Left ventricle myocardium inferior (tissue), 1 donor: Measurements from ENCODE around the gene CEACAM16. TPM values are rescaled to one million over a fixed set of nuclear protein-coding genes. Genes with fewer than 3 reads are reported as not detected.

Source experiments
- DNase-seq: peaks from one replicate; pipeline ENCODE4 v3.0.0-alpha.2; 2020
- H3K27ac ChIP-seq: fragments of 200-600 bp; replicated peaks from 2 replicates; pipeline ENCODE4 v1.8.0; 2021
- H3K27me3 ChIP-seq: fragments of 200-600 bp; 2 replicates; pipeline ENCODE4 v1.8.0; 2021; ENCODE audit warnings: low read depth
- H3K36me3 ChIP-seq: fragments of 200-600 bp; 2 replicates; pipeline ENCODE4 v1.8.0; 2021
- H3K4me1 ChIP-seq: fragments of 200-600 bp; 2 replicates; pipeline ENCODE4 v1.8.0; 2021
- H3K4me3 ChIP-seq: fragments of 200-600 bp; 2 replicates; pipeline ENCODE4 v1.8.0; 2021; ENCODE audit warnings: mild to moderate bottlenecking, moderate library complexity
- H3K9me3 ChIP-seq: fragments of 200-600 bp; replicated peaks from 2 replicates; pipeline ENCODE4 v1.8.0; 2021
- intact Hi-C: fragments of 100-400 bp; cut with micrococcal nuclease; formaldehyde crosslinking; loops from one replicate; pipeline ENCODE4 v1.11.0; 2022
- total RNA-seq: library from RNA; stranded (reverse); fragmentation: NEBNext Ultra II Directional; extraction: Animal tissue kit (Norgen Biotek cat#: 25700); gene quantifications from one replicate; pipeline ENCODE4 v1.2.1, GENCODE V29; 2021
- TF ChIP-seq, protein P1 (sequence below): fragments of 200-600 bp; IDR thresholded peaks from 2 replicates; pipeline ENCODE4 v1.8.0; 2021; ENCODE audit warnings: antibody characterized with exemption, mild to moderate bottlenecking, borderline replicate concordance
- donor health status: DM: no; HTN: yes; CAD: no; lungs with severe emphysema.

The CEACAM16 gene
- total RNA-seq, 1 donor from 2014 or later: not detected

DNA sequence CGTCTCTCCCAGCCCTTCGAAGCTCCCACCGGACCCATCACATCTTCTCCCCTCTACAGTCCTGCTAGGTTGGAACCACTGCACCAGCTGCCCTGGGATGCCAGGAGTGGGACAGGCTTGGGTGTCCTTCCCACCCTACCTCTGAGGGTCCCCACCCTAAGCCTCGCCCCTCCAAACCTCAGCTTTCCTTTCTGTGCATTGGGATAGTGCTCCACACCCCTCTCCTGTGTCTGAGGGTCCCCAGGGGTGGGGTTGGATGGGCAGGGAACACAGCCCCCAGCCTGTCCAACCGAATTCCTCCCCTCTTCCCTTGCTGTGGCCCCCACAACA lies 47.6 kb downstream of the CEACAM16 start:
- TF ChIP-seq, protein P1, sequence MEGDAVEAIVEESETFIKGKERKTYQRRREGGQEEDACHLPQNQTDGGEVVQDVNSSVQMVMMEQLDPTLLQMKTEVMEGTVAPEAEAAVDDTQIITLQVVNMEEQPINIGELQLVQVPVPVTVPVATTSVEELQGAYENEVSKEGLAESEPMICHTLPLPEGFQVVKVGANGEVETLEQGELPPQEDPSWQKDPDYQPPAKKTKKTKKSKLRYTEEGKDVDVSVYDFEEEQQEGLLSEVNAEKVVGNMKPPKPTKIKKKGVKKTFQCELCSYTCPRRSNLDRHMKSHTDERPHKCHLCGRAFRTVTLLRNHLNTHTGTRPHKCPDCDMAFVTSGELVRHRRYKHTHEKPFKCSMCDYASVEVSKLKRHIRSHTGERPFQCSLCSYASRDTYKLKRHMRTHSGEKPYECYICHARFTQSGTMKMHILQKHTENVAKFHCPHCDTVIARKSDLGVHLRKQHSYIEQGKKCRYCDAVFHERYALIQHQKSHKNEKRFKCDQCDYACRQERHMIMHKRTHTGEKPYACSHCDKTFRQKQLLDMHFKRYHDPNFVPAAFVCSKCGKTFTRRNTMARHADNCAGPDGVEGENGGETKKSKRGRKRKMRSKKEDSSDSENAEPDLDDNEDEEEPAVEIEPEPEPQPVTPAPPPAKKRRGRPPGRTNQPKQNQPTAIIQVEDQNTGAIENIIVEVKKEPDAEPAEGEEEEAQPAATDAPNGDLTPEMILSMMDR: no peak
- H3K27ac ChIP-seq: peak overlapping the region; percentile 98
- H3K27me3 ChIP-seq: no peaks in the 10 kb centered on the region
- intact Hi-C loops: no loop called here
- H3K4me3 ChIP-seq: peak overlapping the region; percentile 73
- H3K4me1 ChIP-seq: peaks cover 90% of the 10 kb centered on the region
- DNase-seq: no peak
- H3K9me3 ChIP-seq: no peaks in the 10 kb centered on the region
- H3K36me3 ChIP-seq: peaks cover 17% of the 10 kb centered on the region

DNA sequence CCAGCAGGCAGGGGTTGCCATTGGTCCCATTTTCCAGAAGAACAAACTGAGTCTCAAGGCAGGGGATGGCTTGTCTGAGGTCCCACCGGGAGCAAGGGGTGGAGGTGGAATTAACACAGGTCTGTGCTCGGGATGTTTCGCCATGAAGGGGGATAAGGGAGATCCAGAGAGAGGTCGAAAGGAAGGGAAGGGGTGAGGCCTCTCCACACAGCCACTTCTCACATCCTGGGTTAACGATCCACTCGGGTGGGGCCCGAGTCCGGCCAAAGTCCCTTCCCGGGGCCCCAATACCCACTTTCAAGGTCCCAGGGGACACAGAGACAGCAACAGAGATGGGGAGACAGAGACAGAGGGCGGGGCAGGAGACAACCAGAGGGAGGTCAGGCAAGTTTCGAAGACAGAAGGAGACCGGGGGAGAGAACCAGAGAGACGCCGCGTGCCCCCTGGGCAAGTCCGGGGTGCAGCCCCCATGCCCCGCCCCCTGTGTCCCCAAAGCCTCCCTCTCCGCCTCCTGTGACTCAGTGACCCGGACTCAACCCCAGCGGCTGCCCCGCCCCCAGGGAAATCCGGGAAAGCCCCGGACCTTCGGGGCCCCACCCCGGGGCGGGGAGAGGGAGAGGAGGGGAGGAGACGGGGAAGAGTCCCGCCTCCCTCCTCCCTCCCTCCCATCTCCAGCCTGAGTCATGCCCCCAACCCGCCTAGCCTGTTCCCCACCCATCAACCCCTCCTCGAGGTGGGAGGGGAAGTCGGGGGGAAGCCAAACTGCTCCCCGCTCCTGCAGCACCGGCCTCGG lies 48.2 kb downstream of the CEACAM16 start:
- H3K36me3 ChIP-seq: peaks cover 23% of the 10 kb centered on the region
- H3K9me3 ChIP-seq: no peaks in the 10 kb centered on the region
- H3K27ac ChIP-seq: peak overlapping the region; percentile 98
- H3K27me3 ChIP-seq: no peaks in the 10 kb centered on the region
- TF ChIP-seq, protein P1: no peak
- intact Hi-C loops: no loop called here
- H3K4me1 ChIP-seq: peaks cover 92% of the 10 kb centered on the region
- peak overlapping the region; percentile 73 for H3K4me3 ChIP-seq
- DNase-seq: peak; percentile 94

- Histone ChIP-seq H3K4me1 (peaks cover 92% of the 10 kb centered on the region), H3K4me3 (peak overlapping the region; percentile 73), H3K36me3 (peaks cover 30% of the 10 kb centered on the region), H3K27me3 (no peaks in the 10 kb centered on the region), H3K9me3 (no peaks in the 10 kb centered on the region), H3K27ac (peak overlapping the region; percentile 98)
- intact Hi-C loops: no loop called here
- DNase-seq: peak; percentile 73
- TF ChIP-seq, protein P1: no peak
These were observed 48.9 kb downstream of the CEACAM16 start for GRCh38 chr19:44747739-44748425.

DNA sequence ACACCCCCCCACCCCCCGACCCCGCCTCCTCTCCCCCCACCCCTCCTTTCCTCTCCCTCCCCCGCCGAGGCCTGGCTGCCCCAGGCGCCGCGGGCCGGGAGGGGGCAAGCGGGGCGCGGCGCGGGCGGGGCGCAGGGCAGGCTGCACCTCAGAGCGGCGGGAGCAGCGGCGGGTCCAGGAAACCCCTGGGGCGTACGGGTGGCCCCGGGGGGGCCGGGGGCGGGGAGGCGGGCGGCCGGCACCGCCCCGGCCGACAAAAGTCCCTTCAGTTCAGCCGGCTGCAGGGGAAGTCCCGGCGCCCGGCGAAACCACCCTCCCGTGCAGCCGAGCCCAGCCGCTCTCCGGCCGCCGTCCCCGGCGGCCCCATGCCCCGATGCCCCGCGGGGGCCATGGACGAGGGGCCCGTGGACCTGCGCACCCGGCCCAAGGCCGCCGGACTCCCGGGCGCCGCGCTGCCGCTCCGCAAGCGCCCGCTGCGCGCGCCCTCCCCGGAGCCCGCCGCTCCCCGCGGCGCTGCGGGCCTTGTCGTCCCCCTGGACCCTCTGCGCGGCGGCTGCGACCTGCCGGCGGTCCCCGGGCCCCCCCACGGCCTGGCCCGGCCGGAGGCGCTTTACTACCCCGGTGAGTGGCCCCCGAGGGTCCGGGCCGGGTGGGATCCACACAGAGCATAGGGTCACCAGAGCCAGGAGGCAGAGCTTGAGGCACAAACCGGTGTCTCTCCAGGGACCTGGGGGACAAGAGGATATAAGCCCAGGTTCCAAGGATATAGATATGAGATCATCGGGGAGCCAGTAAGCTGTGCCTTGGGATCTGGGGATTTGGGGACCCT lies 49.7 kb downstream of the CEACAM16 start, which contains the start of gene BCL3:
BCL3 (plus strand) TSS at position 283 of the 829 bp plus-strand sequence; CDS start at position 366, 83 bp downstream.
- DNase-seq: peak; percentile 82
- Histone ChIP-seq H3K9me3 (no peaks in the 10 kb centered on the region), H3K27me3 (no peaks in the 10 kb centered on the region), H3K4me1 (peaks cover 92% of the 10 kb centered on the region), H3K36me3 (peaks cover 32% of the 10 kb centered on the region), H3K27ac (peak within 1 kb of the TSS; percentile 98), H3K4me3 (peak within 1 kb of the TSS; percentile 73)
- TF ChIP-seq, protein P1: no peak
- intact Hi-C loops: no loop called here

- Histone ChIP-seq H3K4me3 (peak overlapping the region; percentile 73), H3K9me3 (no peaks in the 10 kb centered on the region), H3K36me3 (peaks cover 32% of the 10 kb centered on the region), H3K27ac (peak overlapping the region; percentile 98), H3K4me1 (peaks cover 92% of the 10 kb centered on the region), H3K27me3 (no peaks in the 10 kb centered on the region)
- intact Hi-C loops: no loop called here
- no peak for DNase-seq
- TF ChIP-seq, protein P1: no peak
These were observed 50.3 kb downstream of the CEACAM16 start for GRCh38 chr19:44749292-44749691.
